AML-193 (cell line): ENCODE measurements around the gene PYGB.
"Not testable (repeated sequence)": the region's sequence is repeated elsewhere in the genome, so short reads cannot be mapped to it uniquely, and the experiment has no call there.

Source experiments
- DNase-seq, 2 experiments: peaks; one replicate each; lab custom pipeline; 2025; lab: John Stamatoyannopoulos, UW

The PYGB gene

GRCh38 chr20:25249198-25249931, 1.5 kb downstream of the PYGB start:
- no peak for DNase-seq

DNA sequence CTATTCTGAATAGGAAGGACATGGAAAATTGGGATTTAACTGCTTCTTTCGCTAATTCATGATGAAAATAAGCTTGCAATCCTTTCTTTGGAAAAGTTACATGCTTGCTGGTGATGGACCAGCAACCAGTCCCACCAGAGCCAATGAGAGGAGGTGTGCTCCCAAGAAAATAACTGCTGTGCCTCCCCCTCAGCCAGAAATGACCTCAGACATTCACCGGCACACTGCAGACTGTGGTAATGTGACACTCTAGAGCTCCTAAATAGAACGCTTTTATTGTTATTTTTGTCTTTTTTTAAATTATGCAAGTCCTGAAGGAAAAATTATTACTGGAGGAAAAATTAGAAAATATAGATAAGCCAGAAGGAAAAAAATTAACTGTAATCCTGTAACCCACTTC, 2.6 kb downstream of the PYGB start:
- DNase-seq: no peak

DNA sequence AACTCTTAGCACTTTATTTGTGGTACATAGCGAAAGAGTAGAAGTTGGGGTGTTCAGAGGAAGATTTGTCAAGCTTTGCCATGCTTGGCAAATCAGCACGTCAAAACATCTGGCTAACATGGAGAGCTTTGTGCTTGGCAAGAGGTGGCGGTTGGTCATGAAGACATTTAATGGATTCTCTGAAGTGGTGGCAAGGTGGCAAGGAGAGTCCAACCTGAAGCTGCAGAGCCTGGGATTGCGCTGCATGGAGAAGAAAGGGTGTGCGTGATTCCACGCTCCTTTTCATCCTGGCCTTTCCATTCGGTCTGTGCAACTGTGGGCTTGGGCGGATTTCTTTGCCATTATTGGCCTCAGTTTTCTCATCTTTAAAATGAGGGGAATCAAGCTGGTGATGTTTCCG, 3.1 kb downstream of the PYGB start:
- DNase-seq: no peak

DNA sequence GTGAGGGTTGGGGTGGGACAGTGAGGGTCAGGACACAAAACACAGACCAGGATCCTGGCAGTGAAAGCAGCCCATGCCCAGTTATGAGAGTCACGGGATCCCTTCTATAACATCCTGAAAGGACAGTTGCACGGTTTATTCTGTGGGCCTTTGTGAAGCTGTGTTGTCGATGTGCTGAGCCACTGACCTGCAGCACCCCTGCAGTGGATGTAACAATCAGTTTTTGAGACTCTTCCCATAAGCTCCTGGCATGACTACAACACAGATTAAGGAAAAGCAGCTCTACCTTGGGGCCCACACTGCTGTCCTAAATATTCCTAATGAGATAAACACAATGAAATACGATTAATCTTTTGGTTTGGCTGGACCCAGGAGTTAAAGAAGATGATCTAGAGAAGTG, 3.7 kb downstream of the PYGB start:
- no peak for DNase-seq

- DNase-seq: no peak
These were observed 4.4 kb downstream of the PYGB start for GRCh38 chr20:25252230-25252651.

- no peak for DNase-seq
These were observed 5.0 kb downstream of the PYGB start for GRCh38 chr20:25252686-25253421.

DNA sequence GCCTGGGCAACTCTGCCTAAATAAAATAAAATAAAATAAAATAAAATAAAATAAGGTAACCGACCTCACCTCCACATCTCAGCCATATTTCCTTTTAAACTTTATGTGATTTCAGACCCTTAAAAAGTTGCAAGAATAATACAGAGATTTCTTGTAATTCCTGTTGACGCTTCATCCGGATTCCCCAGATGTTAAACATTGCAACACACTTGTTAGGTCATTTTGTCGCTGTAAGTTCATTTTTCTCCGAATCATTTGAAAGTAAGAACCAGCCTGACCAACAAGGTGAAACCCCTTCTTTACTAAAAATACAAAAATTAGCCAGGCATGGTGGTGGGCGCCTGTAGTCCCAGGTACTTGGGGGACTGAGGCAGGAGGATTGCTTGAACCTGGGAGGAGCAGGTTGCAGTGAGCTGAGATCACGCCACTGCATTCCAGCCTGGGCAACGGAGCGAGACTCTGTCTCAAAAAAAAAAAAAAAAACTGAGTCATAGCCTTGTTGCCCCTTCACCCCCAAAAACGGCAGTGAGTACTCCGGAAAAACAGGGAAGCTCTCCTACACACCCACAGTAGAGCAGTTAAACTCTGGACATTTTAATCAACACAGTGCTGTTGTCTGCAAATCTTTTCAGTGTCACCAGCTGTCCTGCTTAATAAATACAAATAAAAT, 5.9 kb downstream of the PYGB start:
- no peak for DNase-seq

GRCh38 chr20:25254571-25254970, 6.7 kb downstream of the PYGB start:
- no peak for DNase-seq

DNA sequence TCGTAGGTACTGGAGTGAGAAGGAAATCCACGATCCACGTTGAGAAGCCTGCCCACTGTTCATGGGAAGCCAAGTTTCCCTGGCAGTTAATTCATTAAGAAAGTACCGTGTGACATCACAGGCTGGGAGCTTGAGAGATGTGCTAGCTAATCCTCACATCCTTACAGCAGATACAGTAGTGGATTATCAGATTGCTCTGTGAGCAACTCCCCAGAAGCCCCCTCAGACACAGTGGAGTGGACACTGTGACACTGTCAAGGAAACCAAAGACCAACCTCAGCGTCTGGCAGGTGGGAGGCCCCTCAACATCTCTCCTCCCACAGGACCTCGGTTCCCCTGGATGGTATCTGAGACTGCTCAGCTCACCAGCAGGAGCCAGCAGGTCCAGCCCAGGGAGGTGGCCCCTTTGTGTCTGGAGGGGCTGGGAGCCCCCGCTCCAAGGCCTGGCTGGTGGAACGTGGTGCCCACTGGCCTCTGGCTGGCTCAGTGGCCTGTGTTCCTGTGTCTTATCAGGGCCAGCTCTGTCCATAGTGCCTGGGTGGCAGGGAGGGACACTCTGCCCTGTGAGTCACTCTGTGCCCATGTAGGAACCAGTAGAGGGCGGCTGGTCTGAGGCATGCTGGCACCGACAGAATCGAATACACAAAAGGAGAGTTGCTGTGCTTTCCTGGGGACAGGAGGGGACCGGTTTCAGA, 7.2 kb downstream of the PYGB start:
- DNase-seq: no peak

DNA sequence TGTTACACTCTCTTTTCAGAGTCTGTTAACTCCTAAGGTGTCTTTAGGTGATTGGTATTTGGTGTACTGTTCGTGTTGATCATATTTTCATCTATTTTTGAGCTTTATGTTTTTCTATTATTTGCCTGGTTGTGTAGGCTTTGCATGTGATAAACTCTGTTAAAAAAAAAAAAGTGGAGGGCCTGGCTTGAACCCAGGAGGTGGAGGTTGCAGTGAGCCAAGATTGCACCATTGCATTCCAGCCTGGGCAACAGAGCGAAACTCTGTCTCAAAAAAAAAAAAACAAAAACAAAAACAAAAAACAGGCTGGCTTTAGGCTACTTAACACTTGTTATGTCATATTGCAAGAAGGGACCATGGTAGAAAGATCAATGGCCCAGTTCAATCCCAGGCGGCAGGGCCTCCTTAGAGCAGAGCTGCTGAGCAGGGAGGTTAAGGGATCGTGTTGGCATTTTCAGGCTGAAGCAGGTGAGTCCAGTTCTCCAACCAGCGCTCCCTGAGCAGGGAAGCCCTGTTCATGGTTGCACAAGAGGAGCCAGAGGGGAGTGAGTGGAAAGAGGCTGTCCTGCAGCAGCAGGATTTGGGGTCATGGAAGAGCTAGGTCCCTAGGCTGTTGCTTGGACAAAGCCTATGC, 8.5 kb downstream of the PYGB start:
- DNase-seq: no peak

DNA sequence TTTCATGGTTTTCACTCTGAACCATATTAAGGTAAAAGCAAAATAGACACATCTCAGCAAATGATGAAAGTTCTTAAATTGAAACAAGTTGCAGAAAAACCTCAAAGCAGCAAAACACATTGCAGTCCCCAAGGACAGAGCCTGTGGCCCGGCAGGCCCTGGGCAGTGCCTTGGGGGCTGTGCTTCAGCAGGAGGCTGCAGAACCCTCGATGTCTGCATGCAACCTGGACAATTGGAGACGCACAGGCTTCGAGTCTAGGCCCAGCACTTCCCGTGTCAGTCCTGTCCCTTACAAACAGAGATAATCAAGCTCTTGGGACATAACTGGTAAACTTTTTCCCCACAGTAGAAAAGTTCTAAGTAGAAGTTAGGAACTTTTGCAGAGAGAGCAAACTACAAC, 9.2 kb downstream of the PYGB start:
- no peak for DNase-seq

DNA sequence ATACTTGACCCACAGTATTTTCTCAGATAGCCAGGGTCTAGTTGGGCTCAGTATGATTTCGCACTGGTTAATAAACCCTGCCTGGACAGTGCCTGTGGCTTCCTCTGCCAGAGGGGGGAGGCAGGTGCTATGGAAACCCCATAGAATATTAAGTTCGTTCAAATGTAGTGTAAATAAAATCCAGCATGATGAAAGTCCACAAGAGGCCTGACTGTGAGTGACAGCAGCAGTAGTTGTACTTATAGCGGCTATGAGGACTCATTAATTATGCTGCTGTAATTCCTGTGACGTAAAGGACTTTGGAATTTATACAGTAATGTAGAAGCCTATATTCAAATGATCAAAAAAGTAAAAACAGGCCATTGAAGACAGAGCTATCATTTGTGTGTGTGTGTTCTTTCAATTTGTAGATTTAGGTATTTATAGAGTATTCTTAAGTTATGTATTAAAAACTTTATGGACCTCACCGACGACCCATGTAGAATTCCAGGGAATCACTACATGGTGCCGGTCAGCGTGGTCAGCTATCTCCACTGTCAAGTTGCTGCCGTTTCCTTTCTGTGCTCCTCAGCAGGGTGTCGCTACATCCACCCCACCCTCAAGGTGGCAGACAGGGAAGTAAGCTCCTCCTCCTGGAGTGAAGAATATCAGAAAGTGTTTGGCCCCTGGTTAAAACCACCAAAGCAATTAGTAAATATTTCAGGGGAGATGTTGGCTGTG, 10.0 kb downstream of the PYGB start:
- no peak for DNase-seq

DNA sequence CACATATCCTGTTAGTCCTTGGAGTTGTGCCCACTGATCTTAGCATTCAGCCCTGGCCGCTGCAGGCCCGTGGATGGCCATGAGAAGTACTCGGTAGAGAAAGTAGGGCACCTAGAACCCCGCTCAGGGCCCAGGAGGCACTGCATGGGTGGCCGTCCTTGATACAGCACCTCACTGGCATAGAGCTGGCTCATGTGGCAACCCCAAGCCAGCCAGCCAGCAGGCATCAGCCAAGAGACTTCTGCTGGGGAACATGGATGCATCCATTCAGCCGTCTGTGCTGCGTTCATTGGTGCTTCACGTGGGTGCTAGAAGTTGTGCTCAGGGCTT, 10.6 kb downstream of the PYGB start:
- DNase-seq: no peak

GRCh38 chr20:25258828-25259227, 10.9 kb downstream of the PYGB start:
- DNase-seq: no peak

DNA sequence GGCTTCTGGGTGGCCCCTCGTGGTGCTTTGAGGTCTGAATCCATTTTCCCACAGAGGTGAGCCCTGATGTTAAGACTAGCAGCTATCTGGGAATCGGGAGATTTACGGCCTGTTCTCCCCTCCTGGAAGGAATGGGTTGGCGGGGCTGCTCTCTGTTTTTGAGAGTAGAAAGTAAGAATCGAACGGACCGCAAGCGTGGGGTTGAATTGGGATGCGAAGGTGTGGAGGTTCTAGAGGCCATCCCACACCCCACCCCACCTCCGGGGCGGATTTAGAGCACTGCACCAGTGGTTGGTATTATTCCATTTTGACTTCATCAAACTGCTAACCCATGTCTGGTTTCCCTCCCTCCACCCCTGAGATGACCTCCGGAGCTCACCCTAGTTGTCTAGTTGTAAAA, 11.5 kb downstream of the PYGB start:
- DNase-seq: no peak

- DNase-seq: no peak
These were observed 11.9 kb downstream of the PYGB start for GRCh38 chr20:25259788-25260254.

DNA sequence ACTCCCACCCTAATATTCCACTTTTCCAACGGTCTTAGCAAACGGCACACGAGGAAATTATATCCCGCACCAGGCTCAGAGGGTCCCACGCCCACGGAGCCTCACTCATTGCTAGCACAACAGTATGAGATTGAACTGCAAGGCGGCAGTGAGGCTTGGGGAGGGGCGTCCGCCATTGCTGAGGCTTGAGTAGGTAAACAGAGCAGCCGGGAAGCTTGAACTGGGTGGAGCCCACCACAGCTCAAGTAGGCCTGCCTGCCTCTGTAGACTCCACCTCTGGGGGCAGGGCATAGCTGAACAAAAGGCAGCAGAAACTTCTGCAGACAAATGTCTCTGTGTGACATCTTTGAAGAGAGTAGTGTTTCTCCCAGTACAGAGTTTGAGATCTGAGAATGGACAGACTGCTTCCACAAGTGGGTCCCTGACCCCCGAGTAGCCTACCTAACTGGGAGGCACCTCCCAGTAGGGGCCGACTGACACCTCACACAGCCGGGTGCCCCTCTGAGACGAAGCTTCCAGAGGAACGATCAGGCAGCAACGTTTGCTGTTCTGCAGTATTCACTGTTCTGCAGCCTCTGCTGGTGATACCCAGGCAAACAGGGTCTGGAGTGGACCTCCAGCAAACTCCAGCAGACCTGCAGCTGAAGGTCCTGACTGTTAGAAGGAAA, 13.0 kb downstream of the PYGB start:
- not testable (repeated sequence) for DNase-seq

DNA sequence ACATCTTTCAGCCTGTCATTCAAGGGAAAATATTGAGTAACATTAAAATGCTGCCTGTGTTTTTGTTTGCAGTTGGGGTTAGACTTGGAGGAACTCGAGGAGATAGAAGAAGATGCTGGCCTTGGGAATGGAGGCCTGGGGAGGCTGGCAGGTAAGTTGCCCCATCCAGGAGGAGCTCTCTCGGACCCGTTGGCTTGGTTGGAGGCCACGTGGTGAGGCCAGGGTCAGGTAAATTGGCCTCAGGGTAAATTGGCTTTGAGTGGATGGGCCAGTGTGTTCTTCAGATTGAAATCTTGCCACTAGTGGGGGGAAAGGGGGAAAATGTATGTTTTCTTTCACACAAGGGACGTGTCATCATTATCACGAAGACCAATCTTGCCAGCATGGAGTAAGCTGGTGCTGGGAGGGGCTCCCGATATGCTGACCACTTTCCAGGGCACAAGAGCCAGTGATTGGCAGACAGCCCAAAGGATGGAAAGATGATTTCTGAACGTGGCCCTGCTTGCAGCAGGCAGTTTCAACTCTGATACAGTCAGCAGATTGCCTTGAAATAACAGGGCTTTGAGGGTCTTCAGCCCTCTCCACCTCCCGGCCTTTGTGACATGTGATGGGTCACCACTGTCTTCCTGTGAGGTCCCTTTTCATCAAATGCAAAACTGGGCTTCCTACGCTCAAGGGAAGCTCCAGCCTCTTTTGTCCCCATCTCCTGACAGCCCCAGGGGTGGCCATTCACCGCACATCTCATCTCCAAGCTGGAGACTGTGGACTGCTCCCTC, 21.4 kb downstream of the PYGB start:
- DNase-seq: no peak

GRCh38 chr20:25269833-25270170, 21.9 kb downstream of the PYGB start:
- no peak for DNase-seq

GRCh38 chr20:25270829-25271251, 23.0 kb downstream of the PYGB start:
- no peak for DNase-seq
